HG02798 (cell line): ENCODE measurements around the gene HEATR5B.
"Not testable (repeated sequence)": the region's sequence is repeated elsewhere in the genome, so short reads cannot be mapped to it uniquely, and the experiment has no call there.

Experiments
- ATAC-seq: cut with Tn5 transposase; IDR thresholded peaks from one replicate; pipeline ENCODE4 v1.9.1; 2021; ENCODE audit warnings: mild to moderate bottlenecking; ENCODE audit not compliant: unreplicated experiment, poor library complexity

The HEATR5B gene

DNA sequence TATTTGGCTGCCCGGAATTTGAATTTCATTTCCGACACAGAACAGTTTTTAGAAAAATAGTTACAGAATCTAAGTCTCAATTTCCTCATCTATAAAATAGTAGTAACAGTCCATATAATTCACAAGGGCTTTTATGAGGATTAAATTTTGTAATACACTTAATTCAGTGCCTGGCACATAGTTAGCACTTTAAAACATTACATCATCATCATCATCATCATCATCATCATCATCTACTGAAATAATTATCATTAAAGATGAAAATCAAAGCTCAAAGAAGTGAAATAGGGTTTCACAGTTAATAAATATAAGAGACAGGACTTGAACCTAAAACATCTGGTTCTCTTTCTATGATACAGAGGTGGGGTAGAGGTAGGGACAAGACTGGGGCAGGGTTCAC lies 13.2 kb downstream of the HEATR5B start:
- no peak for ATAC-seq

DNA sequence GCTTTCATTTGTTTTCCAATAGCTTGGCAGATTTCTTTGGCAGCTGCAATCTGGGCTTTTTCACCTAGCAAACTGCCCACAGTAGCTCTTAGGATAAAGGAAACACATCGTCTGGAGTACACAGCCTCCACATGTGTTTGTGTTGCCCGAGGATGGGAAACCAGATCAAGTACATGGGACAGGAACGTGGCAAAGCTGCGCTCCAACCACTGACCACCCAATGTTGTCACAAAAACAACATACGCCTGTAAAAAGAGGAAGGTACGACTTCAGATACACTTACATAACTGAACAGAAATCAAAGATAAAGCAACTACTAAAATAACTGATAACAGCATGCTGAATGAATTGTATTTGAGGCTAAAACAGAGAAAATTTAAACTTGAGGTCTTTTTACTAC lies 15.5 kb downstream of the HEATR5B start:
- no peak for ATAC-seq

DNA sequence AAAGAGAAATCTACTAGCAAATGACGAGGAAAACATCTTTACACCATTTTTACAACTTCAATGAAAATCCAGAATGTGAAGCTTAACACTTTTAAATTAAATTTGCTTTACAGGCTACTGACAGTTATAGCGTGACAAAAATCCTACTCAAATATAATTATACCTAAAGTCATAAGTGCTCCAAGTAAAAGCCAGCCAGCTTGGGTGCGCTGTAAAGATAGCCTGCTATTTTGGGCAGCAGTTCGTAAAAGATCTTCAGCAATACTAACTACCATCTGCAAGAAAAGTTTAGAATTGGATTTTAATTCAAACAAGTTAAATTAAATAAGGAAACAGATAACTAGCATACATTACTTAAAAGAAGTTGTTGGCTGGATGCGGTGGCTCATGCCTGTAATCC lies 22.4 kb downstream of the HEATR5B start:
- ATAC-seq, result no peak

DNA sequence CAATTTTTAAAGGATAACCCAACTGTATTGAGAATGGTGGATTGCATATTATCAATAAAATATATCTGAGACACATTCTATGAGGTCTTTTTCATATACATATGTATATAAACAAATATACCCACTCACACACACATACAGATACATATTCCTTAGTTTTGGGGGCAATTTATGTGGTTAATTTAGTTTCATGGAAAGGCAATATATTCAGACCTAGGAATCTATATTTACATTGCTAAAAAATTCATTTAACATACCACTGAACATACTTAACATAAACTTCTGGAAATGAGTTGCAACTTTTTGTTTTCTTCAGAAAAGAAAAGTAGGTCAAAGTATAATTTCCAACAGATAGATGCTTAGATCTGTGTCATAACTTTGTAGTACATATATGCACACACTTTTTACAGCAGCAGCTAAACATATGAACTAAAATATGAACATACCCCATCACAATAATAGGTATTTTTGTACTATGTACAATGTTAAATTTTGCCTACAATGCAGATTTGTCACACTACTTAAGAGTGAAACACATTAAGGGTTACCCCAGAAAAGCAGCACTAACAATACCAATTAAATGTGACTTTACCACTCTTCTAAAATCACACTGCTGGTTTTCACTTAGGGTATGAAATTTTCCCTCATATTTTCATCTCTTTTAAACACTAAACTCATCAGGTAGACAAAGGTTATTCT lies 23.0 kb downstream of the HEATR5B start:
- no peak for ATAC-seq

DNA sequence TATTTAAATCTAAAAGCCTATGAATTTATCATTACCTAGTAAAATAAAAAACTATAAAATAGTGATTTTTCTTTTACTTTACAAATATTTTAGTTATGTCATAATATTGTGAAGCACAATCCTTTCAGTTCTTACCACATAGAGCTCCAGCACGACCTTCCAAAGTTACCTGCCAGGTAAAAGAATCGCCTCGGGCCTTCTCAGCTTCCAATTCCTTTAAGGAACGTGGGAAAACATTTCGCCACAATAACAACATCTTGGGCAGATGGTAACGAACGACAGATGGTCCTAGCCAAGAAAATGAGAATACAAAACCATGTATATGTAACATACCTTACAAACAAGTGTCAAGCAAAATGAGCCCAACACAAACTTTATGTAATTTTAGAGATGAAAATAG lies 23.7 kb downstream of the HEATR5B start:
- ATAC-seq, result no peak

DNA sequence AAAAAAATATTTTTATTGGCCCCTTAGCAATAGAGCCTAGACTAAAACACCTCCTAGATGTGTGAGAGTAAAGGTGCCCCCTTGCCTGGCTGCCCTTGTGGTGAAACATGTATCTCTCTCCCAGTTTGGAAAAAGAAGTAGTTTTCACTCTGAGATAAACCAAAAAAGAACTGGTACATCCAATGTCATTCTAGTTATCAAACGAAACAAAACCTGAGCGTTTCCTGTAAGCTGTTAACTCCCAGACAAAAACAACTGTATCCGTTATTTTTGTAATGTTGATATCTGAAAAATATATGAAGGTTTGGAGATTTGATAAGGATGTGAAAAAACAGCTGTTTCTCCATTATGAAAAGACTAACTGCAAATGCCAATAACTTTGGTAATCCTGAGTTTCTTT lies 24.3 kb downstream of the HEATR5B start:
- no peak for ATAC-seq

DNA sequence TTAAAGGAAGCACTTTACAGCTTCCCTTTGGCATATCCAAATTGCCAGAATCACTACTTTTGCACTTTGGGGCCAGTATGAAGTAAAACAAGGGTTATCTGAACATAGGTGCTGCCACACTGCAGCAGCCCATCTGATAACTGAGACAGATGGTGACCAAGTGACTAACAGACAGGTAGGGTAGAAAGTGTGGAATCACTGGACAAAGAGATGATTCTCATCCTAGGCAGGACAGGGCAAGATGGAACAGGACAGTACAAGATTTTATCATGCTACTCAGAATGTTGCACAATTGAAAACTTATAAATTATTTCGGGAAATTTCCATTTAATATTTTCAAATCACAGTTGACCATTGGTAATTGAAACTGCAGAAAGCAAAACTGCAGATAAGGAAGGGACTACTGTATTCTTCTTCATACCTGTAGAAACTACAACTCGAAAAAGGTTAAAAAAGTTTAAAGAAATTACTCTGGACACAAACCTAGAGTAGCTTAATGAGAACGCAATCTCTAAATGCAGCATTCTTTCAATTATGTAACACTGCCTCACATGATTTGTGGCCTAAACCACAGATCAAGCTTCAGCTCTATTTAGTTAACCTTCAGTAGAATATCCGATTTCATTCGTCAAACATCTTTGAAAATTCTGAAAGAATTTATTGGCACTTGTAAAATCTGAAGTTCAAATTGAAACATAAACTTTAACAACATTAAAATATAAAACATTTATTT lies 31.4 kb downstream of the HEATR5B start:
- ATAC-seq, result no peak

DNA sequence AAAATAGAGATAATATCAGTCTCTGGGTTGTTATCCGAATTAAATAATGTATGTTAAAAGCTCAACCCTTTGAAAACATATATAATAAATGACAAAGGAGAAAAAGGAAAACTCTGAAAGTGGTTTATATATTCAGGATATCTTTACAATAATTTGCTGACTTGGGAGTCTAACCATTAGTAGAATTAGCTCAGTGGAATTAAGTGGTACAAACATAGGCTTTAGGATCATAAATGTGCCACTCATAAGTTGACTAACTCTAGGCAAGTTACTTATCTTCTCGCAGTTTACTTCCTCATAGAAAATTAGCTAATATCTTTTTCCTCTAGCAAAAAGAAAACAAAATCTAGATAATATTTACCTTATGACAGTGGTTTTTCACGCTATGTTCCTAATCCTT lies 44.6 kb downstream of the HEATR5B start:
- ATAC-seq, result no peak

DNA sequence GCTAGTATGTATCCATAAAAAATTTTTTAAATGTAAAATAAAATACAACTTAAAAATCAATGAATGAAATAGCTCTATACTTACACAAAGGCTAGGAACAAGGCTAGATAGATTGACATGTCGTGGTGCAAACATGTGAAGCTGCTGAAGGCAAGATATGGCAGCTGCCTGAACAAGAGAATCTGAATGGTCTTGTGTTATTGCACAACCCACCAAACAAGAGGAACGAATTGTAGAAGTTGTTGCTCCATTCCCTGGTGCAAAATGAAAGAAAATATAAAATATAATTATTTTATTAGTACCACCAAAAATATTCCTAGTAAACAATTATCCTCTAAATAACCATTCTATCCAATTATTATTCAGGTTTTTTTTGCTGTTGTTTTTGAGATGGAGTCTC lies 46.4 kb downstream of the HEATR5B start:
- ATAC-seq, result no peak

DNA sequence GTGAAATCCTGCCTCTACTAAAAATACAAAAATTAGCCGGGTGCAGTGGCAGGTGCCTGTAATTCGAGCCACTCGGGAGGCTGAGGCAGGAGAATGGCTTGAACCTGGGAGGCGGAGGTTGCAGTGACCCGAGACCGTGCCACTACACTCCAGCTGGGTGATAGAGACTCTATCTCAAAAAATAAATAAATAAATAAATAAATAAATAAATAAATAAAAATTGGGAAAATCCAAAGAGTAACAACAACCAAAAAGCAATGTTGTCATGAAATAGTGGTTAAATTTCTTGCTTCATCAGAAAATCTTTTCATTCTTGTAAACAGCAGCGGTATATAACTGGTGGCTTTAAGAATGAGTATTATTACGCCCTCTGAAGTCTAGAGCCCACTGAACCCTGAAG lies 54.4 kb downstream of the HEATR5B start:
- no peak for ATAC-seq

DNA sequence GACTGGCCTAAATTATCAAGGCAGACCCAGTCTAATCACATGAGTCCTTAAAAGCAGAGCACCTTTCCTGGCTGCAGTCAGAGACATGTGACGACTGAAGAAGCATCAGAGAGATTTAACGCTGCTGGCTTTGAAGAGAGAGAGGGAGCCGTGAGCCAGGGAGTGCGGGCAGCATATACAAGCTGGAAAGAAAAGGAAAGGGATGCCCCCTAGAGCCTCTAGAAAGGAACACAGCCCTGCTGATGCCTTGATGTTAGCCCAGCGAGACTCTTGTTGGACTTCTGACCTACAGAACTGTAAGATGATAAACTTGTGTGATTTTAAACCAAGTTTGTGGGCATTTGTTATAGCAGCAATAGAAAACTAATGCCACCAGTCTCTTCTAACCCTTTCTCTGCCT lies 58.1 kb downstream of the HEATR5B start:
- ATAC-seq, result no peak

DNA sequence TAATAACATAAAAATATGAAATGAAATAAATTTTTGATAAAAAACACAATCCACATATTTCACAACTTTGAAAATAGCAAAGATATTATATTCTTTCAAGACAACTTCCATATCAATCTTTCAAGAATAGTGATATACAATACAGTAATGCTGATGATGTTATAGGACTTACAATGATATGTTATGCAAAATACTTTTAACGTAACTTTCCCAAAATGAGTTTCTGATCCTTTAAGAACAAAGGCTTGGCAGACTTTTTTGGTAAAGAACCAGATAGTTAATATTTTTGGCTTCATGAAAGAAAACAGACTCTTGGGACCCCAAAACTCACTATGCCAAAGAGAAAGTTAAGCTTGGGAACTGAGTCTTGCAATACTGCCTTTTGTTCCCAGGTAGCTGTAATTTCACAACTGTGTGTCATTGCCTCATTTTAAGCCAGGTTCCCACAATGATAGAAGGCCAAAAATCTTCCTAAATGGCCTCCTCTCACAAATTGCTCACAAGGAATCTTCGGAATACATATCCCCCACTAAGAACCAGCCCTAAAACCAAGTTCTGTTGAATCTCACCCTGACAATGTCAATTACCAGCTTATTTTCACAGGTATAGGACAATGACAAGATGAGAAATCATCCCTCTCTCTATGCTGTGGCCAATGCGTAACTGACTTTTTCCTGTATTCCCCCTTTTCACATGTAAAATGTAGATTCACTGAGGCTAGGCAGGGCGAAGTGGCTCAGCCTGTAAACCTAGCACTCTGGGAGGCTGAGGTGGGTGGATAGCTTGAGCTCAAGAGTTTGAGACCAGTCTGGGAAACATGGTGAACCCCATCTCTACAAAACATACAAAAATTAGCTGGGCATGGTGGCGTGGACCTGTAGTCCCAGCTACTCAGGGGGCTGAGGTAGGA lies 63.0 kb downstream of the HEATR5B start:
- ATAC-seq, result no peak

DNA sequence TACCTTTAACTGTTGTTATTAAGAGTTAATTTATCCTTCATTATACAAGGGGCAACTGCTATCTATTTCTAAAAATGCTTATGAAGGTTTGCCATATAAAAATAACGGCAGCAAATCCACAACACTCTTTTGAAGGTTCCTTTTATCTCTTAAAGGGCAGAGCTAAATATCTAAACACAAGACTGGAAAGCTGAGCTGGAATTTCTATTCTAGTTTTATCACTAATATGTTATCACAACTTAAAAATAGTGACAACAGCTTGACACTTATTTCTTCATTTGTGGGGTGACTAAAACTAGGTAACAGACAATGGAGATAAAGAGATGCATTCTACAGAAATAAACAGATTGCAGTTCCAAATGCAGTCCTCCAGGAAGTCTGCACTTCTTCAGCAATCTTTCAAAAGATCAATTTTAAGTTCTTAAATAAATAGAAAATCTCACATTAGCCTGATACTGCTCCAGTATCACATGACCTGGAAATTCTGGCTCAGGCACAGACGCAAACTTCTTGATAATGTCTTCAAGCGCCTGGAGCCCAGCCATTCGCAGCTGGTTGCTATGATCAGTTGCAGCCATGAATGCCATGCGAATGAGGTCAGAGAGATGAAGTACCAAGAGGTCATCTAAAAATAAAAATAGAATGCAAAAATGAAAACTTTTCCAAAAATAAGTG lies 63.8 kb downstream of the HEATR5B start:
- no peak for ATAC-seq

DNA sequence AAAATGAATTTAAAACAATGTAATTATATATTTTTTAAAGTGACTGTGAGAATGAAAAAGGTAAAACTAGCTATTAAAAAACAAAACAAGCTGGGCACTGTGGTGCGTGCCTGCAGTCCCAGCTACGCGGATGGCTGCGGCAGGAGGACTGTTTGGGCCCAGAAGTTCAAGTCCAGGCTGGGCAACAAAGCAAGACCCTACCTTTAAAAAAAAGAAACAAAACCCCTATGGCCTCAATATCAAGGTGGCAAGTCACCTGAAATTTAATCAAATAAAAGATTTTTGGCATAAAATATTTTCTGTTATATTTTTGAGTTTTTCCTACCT lies 70.9 kb downstream of the HEATR5B start:
- peak; percentile 11 for ATAC-seq

DNA sequence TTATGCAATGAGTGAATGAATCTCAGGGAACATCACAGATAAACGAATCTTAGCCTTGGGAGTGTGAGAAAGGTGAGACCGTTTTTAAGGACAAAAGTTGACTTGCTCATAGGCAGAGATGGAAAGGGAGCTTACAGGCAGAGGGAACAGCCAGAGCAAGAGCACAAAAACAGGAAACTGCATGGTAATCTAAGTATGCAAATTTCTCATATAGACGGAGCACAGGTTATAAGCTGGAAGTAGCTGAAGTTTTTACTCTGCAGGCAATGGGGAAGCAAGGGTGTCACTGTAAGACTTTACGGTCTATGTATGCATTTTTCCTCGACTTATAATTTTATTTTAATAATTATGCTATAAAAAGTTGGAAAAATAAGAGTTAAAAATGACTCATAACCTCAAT lies 73.0 kb downstream of the HEATR5B start:
- no peak for ATAC-seq

DNA sequence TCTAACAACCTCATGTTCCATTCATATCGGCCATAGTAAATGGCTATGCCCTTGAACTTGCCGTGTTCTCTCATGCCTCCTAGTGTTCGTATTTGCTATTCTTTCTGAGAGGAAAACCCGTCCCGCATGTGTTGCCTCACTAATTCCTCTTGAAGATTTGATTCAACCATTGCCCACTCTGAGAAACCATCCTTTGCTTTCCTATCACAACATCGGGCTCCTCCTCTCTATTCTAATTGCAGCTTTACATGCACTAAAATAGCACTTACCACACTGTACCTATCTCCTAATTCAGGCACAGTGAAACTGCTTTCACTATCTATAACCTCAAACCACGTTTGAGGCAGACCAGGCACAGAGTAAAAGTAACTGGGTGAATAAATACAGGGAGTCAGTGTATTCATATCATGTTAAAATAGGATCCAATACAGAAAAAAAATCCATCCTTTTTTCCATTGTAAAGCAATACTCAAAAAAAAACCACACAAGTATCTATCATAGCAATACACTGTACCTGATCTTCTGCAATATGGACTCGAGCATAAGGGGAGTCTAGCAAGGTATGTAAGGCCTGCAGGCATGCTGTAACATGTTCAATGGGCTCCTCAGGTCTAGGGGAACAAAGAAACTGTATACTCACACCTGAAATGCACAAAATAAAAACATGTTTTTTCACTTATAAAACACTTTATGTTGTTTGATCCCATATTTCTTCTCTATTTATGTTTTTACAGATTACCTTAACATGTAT lies 78.9 kb downstream of the HEATR5B start:
- ATAC-seq, result peak; percentile 99

DNA sequence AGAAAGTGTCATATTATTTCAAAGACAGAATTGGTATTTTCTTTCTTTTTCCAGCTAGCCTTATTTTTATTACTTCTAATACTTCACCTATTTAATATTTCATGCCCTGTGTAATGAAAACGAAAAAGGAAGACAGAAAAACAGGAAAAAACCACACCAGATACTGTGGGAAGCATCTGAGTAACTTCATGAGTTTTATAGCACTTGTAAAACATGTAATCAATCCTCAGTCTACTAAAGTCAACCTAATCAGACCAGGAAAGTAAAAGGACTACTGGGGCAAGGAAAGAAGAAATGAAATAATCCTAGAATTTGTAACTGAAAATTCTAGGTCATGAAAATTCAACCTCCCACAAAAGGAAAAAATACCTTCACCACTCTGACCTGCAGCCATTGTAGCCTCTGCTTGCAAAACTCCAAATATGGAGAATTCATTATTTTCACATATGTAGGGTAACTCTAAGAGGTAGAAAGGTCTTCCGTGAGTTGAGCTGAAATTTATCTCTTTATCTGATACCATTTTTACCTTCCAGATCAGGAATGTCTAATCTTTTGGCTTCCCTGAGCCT lies 83.1 kb downstream of the HEATR5B start:
- ATAC-seq, result no peak

DNA sequence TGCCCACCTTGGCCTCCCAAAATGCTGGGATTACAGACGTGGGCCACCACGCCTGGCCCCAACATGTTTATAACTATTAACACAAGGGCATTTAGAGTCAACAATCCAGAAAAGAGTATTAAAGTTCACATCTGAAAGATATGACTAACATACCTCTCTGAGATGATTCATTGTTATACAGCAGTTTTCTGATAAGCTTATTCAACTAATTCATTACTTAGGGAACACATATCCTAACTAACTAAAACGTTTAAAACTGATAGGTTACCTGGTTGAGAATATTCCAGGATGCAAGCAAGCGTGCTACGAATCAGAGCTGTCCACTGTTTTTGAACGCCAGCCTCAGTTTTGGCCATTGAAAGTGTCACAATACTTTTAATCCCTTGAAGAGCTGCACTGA lies 83.9 kb downstream of the HEATR5B start:
- no peak for ATAC-seq

DNA sequence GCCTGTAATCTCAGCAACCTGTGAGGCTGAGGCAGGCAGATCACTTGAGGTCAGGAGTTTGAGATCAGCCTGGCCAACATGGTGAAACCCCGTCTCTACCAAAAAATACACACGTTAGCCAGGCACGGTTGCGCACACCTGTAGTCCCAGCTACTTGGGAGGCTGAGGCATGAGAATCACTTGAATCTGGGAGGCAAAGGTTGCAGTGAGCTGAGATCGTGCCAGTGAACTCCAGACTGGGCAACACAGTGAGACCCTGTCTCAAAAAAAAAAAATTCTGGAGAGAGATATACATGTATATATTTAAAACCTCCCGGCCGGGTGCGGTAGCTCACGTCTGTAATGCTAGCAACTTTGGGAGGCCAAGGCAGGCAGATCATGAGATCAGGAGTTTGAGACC lies 84.8 kb downstream of the HEATR5B start:
- ATAC-seq, result not testable (repeated sequence)
